Right atrium auricular region (tissue), 2 donors: Measurements from ENCODE around the gene RPGRIP1L. TPM values are rescaled to one million over a fixed set of nuclear protein-coding genes. Genes with fewer than 3 reads are reported as not detected.

Experiments used
- DNase-seq: peaks from one replicate; pipeline ENCODE4 v3.0.0-alpha.2; 2019; ENCODE audit warnings: low spot score
- H3K27ac ChIP-seq, 2 donors: fragments of 200-600 bp; sonication (generic); 1 replicate in 1 of 2; 2 replicates in 1 of 2; pipeline ENCODE4 v1.5.1; 2016 to 2019
- H3K27me3 ChIP-seq, 2 donors: fragments of 200-600 bp; sonication (generic); one replicate each; pipeline versions ENCODE4 v1.5.1 to v1.6.0; 2017 to 2019
- H3K36me3 ChIP-seq: fragments of 200-600 bp; sonication (generic); one replicate; pipeline ENCODE4 v1.5.1; 2016
- H3K4me1 ChIP-seq, 2 donors: fragments of 200-600 bp; sonication (generic); one replicate each; pipeline versions ENCODE4 v1.5.1 to v1.6.0; 2017 to 2019
- H3K4me3 ChIP-seq, 2 donors: fragments of 200-600 bp; sonication (generic); 1 replicate in 1 of 2; 2 replicates in 1 of 2; pipeline ENCODE4 v1.5.1; 2017 to 2019; ENCODE audit warnings: mild to moderate bottlenecking in 1 of 2, moderate library complexity in 1 of 2
- H3K9me3 ChIP-seq, 2 donors: fragments of 200-600 bp; sonication (generic); one replicate each; pipeline ENCODE4 v1.5.1; 2019
- CTCF ChIP-seq, 2 donors: fragments of 200-600 bp; sonication (generic); IDR thresholded peaks; one replicate each; pipeline ENCODE4 v1.5.1; 2019; ENCODE audit warnings: antibody characterized with exemption in 2 of 2
- total RNA-seq, 2 donors: library from RNA; depleted of rRNA; stranded (reverse); fragments of >200 nt; gene quantifications; one replicate each; pipeline ENCODE4 v1.1.0, GENCODE V29; 2016

Gene RPGRIP1L
- total RNA-seq, 2 donors from 2014 or later, result 1.8 to 2.3 TPM

GRCh38 chr16:53566552-53567245 lies 137.0 kb downstream of the RPGRIP1L start:
- no peak overlapping the region for H3K27ac ChIP-seq

GRCh38 chr16:53565296-53565863 lies 138.3 kb downstream of the RPGRIP1L start:
- no peaks in the 10 kb centered on the region for H3K27me3 ChIP-seq
- H3K4me1 ChIP-seq, result no peaks in the 10 kb centered on the region
- H3K27ac ChIP-seq, result no peak overlapping the region
- H3K4me3 ChIP-seq, result no peak overlapping the region
- no peaks in the 10 kb centered on the region for H3K36me3 ChIP-seq
- no peaks in the 10 kb centered on the region for H3K9me3 ChIP-seq
- no peak for TF ChIP-seq CTCF (IDR thresholded peaks at IDR 0.05)
- no peak for DNase-seq

More at GRCh38 chr16:53566552-53567245, 137.0 kb downstream of the RPGRIP1L start:
- Histone ChIP-seq H3K4me3 (no peak overlapping the region), H3K27me3 (no peaks in the 10 kb centered on the region), H3K36me3 (no peaks in the 10 kb centered on the region), H3K9me3 (peaks cover 0 to 10% of the 10 kb centered on the region in 2 donors), H3K4me1 (no peaks in the 10 kb centered on the region)
- DNase-seq, result no peak
- no peak for TF ChIP-seq CTCF (IDR thresholded peaks at IDR 0.05)

- no peaks in the 10 kb centered on the region for H3K27me3 ChIP-seq
- DNase-seq, result no peak
- H3K4me1 ChIP-seq, result no peaks in the 10 kb centered on the region
- H3K27ac ChIP-seq, result no peak overlapping the region
- H3K4me3 ChIP-seq, result no peak overlapping the region
- TF ChIP-seq CTCF (IDR thresholded peaks at IDR 0.05), result no peak
- no peaks in the 10 kb centered on the region for H3K36me3 ChIP-seq
- H3K9me3 ChIP-seq, result no peaks in the 10 kb centered on the region
Observed at GRCh38 chr16:53563426-53563825, 140.2 kb downstream of the RPGRIP1L start.

- Histone ChIP-seq H3K4me1 (no peaks in the 10 kb centered on the region), H3K36me3 (no peaks in the 10 kb centered on the region), H3K9me3 (no peaks in the 10 kb centered on the region), H3K27ac (no peak overlapping the region), H3K27me3 (no peaks in the 10 kb centered on the region), H3K4me3 (no peak overlapping the region)
- no peak for DNase-seq
- TF ChIP-seq CTCF (IDR thresholded peaks at IDR 0.05), result no peak
Observed at GRCh38 chr16:53561101-53561888, 142.4 kb downstream of the RPGRIP1L start.

GRCh38 chr16:53559270-53559951 lies 144.2 kb downstream of the RPGRIP1L start:
- DNase-seq, result no peak
- no peaks in the 10 kb centered on the region for H3K4me1 ChIP-seq
- TF ChIP-seq CTCF (IDR thresholded peaks at IDR 0.05), result no peak
- no peak overlapping the region for H3K4me3 ChIP-seq
- H3K27me3 ChIP-seq, result no peaks in the 10 kb centered on the region
- H3K9me3 ChIP-seq, result no peaks in the 10 kb centered on the region
- H3K27ac ChIP-seq, result no peak overlapping the region
- H3K36me3 ChIP-seq, result no peaks in the 10 kb centered on the region
